Spleen (tissue), 11 donors: ENCODE results near the gene GPRIN1. TPM values are rescaled to one million over a fixed set of nuclear protein-coding genes. Genes with fewer than 3 reads are reported as not detected.

Experiments
- DNase-seq: peaks from one replicate; pipeline ENCODE4 v3.0.0-alpha.2; 2020
- H3K27ac ChIP-seq, 8 donors: fragments of 200-600 bp; sonication (generic) in 7 of 8; 1 replicate in 4 of 8; 2 replicates in 4 of 8; pipeline versions ENCODE4 v1.5.0 to v1.8.0; 2016 to 2021; ENCODE audit warnings: inconsistent platforms in 4 of 8, mild to moderate bottlenecking in 4 of 8, moderate library complexity in 1 of 8
- H3K27me3 ChIP-seq, 7 donors: fragments of 200-600 bp; sonication (generic) in 6 of 7; replicated peaks in 1 of 7; 1 replicate in 4 of 7; 2 replicates in 3 of 7; pipeline versions ENCODE4 v1.5.0 to v1.8.0; 2016 to 2021; ENCODE audit warnings: inconsistent platforms in 3 of 7, mild to moderate bottlenecking in 1 of 7
- H3K36me3 ChIP-seq, 6 donors: fragments of 200-600 bp; sonication (generic) in 5 of 6; 1 replicate in 4 of 6; 2 replicates in 2 of 6; pipeline versions ENCODE4 v1.5.0 to v1.8.0; 2016 to 2021; ENCODE audit warnings: inconsistent platforms in 2 of 6
- H3K4me1 ChIP-seq, 6 donors: fragments of 200-600 bp; sonication (generic) in 5 of 6; 1 replicate in 3 of 6; 2 replicates in 3 of 6; pipeline versions ENCODE4 v1.5.0 to v1.8.0; 2016 to 2021; ENCODE audit warnings: inconsistent platforms in 3 of 6
- H3K4me3 ChIP-seq, 8 donors: fragments of 200-600 bp; sonication (generic) in 7 of 8; 1 replicate in 4 of 8; 2 replicates in 4 of 8; pipeline versions ENCODE4 v1.5.0 to v1.8.0; 2016 to 2021; ENCODE audit warnings: inconsistent platforms in 4 of 8, mild to moderate bottlenecking in 4 of 8, moderate library complexity in 2 of 8
- H3K9me3 ChIP-seq, 8 donors: fragments of 200-600 bp; sonication (generic) in 7 of 8; 1 replicate in 4 of 8; 2 replicates in 4 of 8; pipeline versions ENCODE4 v1.5.0 to v1.8.0; 2016 to 2021; ENCODE audit warnings: inconsistent platforms in 4 of 8
- CTCF ChIP-seq, 11 experiments: fragments of 200-600 bp in 7 of 11; fragments of 450-650 bp in 4 of 11; sonication (generic) in 4 of 11; IDR thresholded peaks in 8 of 11; conservative IDR thresholded peaks in 3 of 11; 1 replicate in 7 of 11; 2 replicates in 4 of 11; pipeline versions ENCODE4 v1.4.0 to v1.8.0; 2016 to 2021; ENCODE audit warnings: antibody characterized with exemption in 11 of 11, inconsistent platforms in 4 of 11, mild to moderate bottlenecking in 1 of 11
- POLR2A ChIP-seq, 3 donors: fragments of 450-650 bp; IDR thresholded peaks; one replicate each; pipeline ENCODE4 v1.5.1; 2017; ENCODE audit warnings: antibody characterized with exemption in 3 of 3, mild to moderate bottlenecking in 1 of 3
- POLR2AphosphoS5 ChIP-seq, 3 donors: sonication (generic); formaldehyde crosslinking; IDR thresholded peaks; one replicate each; pipeline ENCODE4 v1.5.1; 2017; ENCODE audit warnings: antibody characterized with exemption in 3 of 3
- WGBS, 5 donors: extraction: QIAGEN DNeasy Blood & Tissue Kit in 3 of 5; methylation state at CpG; one replicate each; pipeline versions ENCODE4 v1.1.5 to v1.1.7; 2013 to 2018; 5-methylcytosine and 5-hydroxymethylcytosine counted together
- intact Hi-C: fragments of 100-400 bp; cut with DNase I; formaldehyde crosslinking; loops from one replicate; pipeline ENCODE4 v1.15.0; 2023; ENCODE audit warnings: low total_unique reads
- polyA plus RNA-seq, 3 donors: library from polyadenylated mRNA; stranded (reverse); fragments of 200-250 nt; gene quantifications; one replicate each; pipeline ENCODE4 v1.2.1, GENCODE V29; 2013
- total RNA-seq, 7 donors: library from RNA; depleted of rRNA in 3 of 7; stranded (reverse); fragments of >200 nt in 3 of 7; fragmentation: NEBNext Ultra II Directional in 4 of 7; extraction: Animal tissue kit (Norgen Biotek cat#: 25700) in 4 of 7; gene quantifications; one replicate each; pipeline versions ENCODE4 v1.1.0 to v1.2.1, GENCODE V29; 2016 to 2021
- donor health status: healthy with polysubstance abuse.
- donor health status: DM: no; HTN: no; CAD: no; lungs with moderate emphysema.
- donor health status: DM: no; HTN: no; CAD: no.
- donor health status: Bipolar disorder and iron deficiency.
- donor health status: healthy.
- donor health status: DM: no; HTN: no; CAD: no.
- donor health status: DM: yes; HTN: yes; CAD: no.

GPRIN1 gene
- total and polyA plus RNA-seq, 10 donors = 0.13 to 1.3 (median 0.76) TPM

- no peak overlapping the region for H3K27ac ChIP-seq
- no peaks in the 10 kb centered on the region for H3K36me3 ChIP-seq
- peak overlapping the region in 5 of 8 donors; percentile 6 to 53 (median 8) for H3K4me3 ChIP-seq
- H3K9me3 ChIP-seq = no peaks in the 10 kb centered on the region
- peak; percentile 87 for DNase-seq
- intact Hi-C loops = no loop called here
- 2 to 5% (median 3%) methylated on average over 6 to 31 of the region's 31 CpGs for WGBS, 5 donors
- peaks cover 4 to 29% (median 22%) of the 10 kb centered on the region in 6 donors for H3K4me1 ChIP-seq
- peaks cover 7 to 86% (median 59%) of the 10 kb centered on the region in 7 donors for H3K27me3 ChIP-seq
- TF ChIP-seq POLR2A (IDR thresholded peaks at IDR 0.05) (no peak), POLR2AphosphoS5 (IDR thresholded peaks at IDR 0.05) (no peak), CTCF (IDR thresholded peaks at IDR 0.05 in 8 of 11, conservative IDR thresholded peaks at IDR 0.05 in 3 of 11) (peak in 4 of 11 experiments; percentile 9 to 38 (median 14))
These were observed 9.2 kb upstream of the GPRIN1 start for GRCh38 chr5:176619203-176619568.

- intact Hi-C loops = no loop called here
- DNase-seq = no peak
- TF ChIP-seq POLR2A (IDR thresholded peaks at IDR 0.05) = no peak
- TF ChIP-seq CTCF (IDR thresholded peaks at IDR 0.05 in 8 of 11, conservative IDR thresholded peaks at IDR 0.05 in 3 of 11) = no peak
- no peak for TF ChIP-seq POLR2AphosphoS5 (IDR thresholded peaks at IDR 0.05)
- H3K4me1 ChIP-seq = peaks cover 4 to 29% (median 22%) of the 10 kb centered on the region in 6 donors
- H3K27me3 ChIP-seq = peaks cover 7 to 84% (median 59%) of the 10 kb centered on the region in 7 donors
- H3K36me3 ChIP-seq = no peaks in the 10 kb centered on the region
- H3K4me3 ChIP-seq = peak overlapping the region in 3 of 8 donors; percentile 6 to 53 (median 13)
- H3K9me3 ChIP-seq = no peaks in the 10 kb centered on the region
- 25 to 46% (median 28%) methylated on average over 11 to 19 of the region's 19 CpGs for WGBS, 5 donors
- H3K27ac ChIP-seq = no peak overlapping the region
These were observed 8.8 kb upstream of the GPRIN1 start for GRCh38 chr5:176618783-176619182.

GRCh38 chr5:176616511-176616910, 6.6 kb upstream of the GPRIN1 start:
- DNase-seq = no peak
- peaks cover 7 to 91% (median 56%) of the 10 kb centered on the region in 7 donors for H3K27me3 ChIP-seq
- peaks cover 4 to 31% (median 22%) of the 10 kb centered on the region in 6 donors for H3K4me1 ChIP-seq
- no peak overlapping the region for H3K4me3 ChIP-seq
- no peaks in the 10 kb centered on the region for H3K36me3 ChIP-seq
- intact Hi-C loops = no loop called here
- no peaks in the 10 kb centered on the region for H3K9me3 ChIP-seq
- TF ChIP-seq POLR2A (IDR thresholded peaks at IDR 0.05) (no peak), POLR2AphosphoS5 (IDR thresholded peaks at IDR 0.05) (no peak), CTCF (IDR thresholded peaks at IDR 0.05 in 8 of 11, conservative IDR thresholded peaks at IDR 0.05 in 3 of 11) (no peak)
- no peak overlapping the region for H3K27ac ChIP-seq
- 61 to 69% (median 65%) methylated on average over 7 of the region's 7 CpGs for WGBS, 5 donors

- TF ChIP-seq POLR2AphosphoS5 (IDR thresholded peaks at IDR 0.05) (no peak), CTCF (IDR thresholded peaks at IDR 0.05 in 8 of 11, conservative IDR thresholded peaks at IDR 0.05 in 3 of 11) (no peak), POLR2A (IDR thresholded peaks at IDR 0.05) (no peak)
- 56 to 76% (median 67%) methylated on average over 8 of the region's 8 CpGs for WGBS, 5 donors
These were observed 5.0 kb upstream of the GPRIN1 start for GRCh38 chr5:176614805-176615478.

More at GRCh38 chr5:176614805-176615478, 5.0 kb upstream of the GPRIN1 start:
- DNase-seq = no peak
- Histone ChIP-seq H3K9me3 (no peaks in the 10 kb centered on the region), H3K4me3 (no peak overlapping the region), H3K36me3 (no peaks in the 10 kb centered on the region), H3K27me3 (peaks cover 5 to 91% (median 48%) of the 10 kb centered on the region in 7 donors), H3K4me1 (peaks cover 4 to 33% (median 22%) of the 10 kb centered on the region in 6 donors), H3K27ac (no peak overlapping the region)
- intact Hi-C loops = no loop called here
